GM19467 (cell line): Measurements from ENCODE around the gene LKAAEAR1.

Experiments used
- ATAC-seq: cut with Tn5 transposase; IDR thresholded peaks from one replicate; pipeline ENCODE4 v1.9.1; 2021; ENCODE audit warnings: mild to moderate bottlenecking, moderate library complexity; ENCODE audit not compliant: unreplicated experiment

Gene LKAAEAR1

DNA sequence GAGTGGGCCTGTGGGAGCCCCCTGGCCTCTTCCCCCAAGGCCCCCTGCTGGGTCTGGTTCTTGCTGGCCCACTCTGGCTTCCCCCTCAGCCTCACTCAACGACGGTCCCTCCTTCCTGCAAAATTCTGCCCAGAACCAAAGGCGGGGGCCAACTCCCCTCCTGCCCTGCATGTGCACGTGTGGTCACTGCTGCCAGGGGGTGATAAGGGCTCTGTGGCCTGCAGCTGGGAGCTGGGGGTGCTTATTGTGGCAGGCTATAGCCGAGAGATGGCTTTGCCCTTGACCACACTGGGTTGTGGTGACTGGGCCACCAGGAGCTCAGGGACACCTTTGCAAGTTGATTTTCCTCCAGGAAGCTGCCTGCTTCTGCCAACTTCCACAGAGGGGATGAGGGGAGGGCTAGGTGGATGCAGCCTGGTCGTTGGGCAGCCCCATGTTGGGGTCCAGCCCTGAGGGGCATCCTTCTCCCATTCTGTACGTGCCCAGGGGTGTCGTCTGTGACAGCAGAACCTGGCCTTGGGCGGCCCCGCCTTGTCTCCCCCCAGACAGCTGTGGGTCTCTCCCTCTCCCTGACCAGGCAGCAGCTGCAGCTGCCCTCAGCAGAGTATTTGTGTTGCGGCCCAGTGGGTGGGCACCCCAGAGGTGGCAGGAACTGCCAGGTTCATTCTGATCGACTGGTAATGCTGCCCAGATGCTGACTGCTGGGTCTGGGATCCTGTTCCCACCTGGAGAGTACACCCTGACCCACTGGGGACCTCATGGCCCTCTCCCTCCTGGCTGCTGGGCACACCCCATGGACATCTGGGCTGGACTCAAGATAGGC is 15.6 kb downstream of the LKAAEAR1 start:
- no peak for ATAC-seq

DNA sequence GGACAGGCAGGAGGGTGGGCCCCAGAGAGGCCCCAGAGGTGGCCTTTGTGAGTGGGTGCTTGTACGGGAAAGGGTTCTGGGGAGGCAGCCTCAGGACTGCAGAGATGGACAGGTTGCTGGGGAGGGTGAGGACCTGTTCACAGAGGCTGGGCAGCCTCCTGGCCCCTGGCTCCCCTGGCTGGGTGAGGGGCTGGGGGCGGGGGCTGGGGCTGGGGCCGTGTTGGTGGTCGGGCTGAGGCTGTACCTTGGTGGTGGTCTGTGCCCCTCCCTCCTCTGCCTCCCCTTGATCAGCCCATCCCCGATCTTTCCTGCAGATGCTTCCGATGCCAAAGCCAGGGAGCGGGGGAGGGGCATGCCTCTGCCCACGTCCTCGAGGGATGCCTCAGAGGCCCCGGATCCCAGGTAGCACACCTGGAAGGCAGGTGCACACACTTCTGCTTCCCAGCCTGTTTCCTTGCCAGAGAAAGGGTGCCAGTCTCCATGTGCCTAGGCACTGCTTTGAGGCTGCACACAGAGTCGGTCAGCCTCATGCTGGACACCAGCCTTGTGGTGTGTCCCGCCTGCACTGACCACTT is 16.4 kb downstream of the LKAAEAR1 start:
- ATAC-seq = no peak

GRCh38 chr20:64067005-64067632 is 17.1 kb downstream of the LKAAEAR1 start:
- no peak for ATAC-seq

DNA sequence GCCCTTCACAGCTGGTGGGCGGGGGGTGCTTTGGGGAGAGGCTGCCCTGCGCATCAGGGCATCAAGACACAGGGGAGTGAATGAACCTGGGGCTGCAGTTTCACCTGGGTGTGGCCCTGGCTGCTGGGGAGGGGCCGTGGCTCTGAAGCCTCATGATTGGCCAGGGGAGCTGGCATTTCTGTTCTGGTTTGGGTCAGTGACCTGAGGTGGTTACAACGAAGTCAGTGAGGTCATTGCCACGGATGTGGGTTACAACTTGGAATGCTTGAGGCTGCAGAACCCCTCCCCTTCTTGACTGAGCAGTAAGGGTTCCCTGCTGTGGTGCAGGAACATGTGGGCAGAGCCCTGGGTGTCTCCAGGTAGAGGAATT is 18.2 kb downstream of the LKAAEAR1 start:
- no peak for ATAC-seq

- ATAC-seq = no peak
Observed at GRCh38 chr20:64065062-64065973, 18.9 kb downstream of the LKAAEAR1 start.

- ATAC-seq = no peak
Observed at GRCh38 chr20:64064145-64064698, 20.0 kb downstream of the LKAAEAR1 start.

DNA sequence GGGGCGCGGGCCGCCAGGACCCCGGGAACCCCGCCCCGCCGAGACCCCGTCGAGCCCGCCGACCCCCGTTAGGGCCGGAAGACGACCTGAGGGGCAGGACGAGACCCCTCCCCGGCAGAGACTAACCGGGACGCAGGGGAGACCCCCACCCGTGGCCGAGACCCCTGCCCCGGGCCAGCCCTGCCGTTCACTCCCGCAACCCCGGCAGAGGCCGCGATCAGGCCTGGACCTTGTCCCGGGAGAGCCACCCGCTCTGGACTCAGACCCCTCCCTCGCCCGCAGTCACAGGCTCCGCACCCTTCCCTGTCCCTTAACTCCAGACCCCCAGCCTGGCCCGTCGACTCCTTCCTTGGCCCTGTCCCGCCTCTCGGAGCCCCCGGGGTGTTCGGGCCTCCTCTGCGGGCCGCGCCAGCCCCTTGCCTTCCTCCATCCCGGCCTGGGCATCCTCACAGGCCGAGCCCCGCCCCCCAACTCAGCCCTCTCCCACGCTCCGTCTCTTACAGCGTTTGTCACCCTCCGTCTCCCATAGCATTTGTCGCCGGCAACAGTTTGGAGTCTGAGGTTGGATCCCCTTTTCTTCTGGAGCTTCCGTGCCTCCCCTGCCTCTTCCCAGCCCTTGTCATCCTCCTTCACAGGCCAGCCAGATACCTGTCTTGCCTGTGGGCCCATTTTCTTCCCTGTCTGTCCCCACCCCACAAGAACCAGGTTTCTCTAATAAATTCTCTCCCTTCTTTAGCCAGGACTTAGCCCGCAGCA is 20.6 kb downstream of the LKAAEAR1 start:
- ATAC-seq = no peak

DNA sequence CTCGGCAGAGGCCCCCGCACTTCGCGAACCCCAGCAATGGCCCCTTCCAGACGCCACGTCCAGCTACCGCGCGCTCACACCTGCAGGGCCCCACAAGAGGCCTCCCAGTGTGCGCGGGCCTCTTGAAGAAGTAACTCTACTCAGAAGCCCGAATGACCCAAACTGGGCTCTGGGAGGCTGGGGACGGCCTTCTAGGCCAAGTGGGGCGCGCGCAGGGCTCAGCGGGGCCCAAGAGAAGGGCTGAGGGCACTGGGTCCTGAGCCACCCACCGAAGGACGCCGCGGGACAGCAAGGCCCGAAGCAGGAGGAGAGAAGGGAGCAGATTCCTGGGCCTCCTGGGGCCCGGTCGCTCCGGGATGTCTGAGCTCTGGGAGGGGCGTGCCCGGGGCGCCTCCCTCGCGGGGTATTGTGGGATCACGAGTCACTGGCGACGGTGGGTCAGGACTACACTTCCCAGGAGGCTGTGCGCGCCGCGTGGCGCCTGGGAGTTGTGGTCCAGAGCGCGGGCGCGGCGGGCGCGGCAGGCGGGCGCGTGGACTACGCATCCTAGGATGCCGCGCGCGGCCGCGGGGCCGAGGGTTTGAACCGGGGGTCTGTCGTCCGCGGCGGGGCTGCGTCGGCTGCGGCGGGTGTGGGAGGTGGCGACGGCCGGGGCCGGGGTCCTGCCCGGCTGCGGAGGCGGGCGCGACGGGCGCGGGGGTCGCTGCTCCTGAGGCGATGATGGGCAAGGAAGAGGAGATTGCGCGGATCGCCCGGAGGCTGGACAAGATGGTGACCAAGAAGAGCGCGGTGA is 21.4 kb downstream of the LKAAEAR1 start, which contains the start of gene TCEA2:
TSS of gene TCEA2 (plus strand) at position 603 of the 793 bp plus-strand sequence. CDS start at position 718, 115 bp downstream.
- peak; percentile 81 for ATAC-seq

- no peak for ATAC-seq
Observed at GRCh38 chr20:64062276-64062595, 22.0 kb downstream of the LKAAEAR1 start.

- ATAC-seq = no peak
Observed at GRCh38 chr20:64058536-64058935, 25.7 kb downstream of the LKAAEAR1 start.

DNA sequence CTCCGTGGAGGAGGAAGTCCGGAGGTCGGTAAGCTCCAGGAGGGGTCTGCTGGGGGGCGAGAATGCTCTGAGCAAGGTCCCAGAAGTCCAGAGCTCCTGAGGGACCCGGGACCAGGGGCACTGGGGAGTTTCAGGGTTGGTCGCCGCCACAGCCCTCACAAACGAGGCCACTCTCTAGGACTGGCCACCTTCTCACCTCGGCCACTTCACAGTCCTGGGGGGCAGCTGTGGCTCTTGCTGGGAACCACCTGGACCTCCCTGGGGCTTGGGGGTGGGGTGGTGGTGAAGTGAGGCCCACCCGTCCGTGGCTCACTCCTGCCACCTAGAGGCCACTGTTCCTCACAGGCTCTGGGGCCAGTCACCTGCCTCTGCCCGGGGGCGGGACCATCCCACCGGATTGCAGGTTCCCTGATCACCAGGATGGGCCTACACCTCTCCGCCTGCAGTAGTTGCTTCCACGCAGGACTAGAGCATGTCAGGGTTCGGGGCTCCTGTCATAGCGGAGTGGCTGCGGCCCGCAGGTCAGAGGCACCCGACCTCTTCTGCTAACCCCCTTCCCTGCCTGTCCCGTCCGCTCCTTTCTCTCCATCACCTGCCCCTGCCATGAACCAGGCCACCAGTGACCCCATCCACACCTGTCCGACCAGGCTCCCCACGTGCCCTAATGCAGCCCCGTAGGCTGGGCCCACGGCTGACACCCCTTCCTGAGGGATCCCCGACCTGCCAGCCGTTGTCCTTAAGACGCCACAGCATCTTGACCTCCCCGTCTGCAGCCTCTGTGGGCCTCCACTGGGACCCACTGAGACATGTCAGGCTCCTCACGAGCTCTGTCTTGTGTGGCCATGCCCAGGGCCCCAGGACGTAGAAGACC is 26.3 kb downstream of the LKAAEAR1 start:
- ATAC-seq = no peak

DNA sequence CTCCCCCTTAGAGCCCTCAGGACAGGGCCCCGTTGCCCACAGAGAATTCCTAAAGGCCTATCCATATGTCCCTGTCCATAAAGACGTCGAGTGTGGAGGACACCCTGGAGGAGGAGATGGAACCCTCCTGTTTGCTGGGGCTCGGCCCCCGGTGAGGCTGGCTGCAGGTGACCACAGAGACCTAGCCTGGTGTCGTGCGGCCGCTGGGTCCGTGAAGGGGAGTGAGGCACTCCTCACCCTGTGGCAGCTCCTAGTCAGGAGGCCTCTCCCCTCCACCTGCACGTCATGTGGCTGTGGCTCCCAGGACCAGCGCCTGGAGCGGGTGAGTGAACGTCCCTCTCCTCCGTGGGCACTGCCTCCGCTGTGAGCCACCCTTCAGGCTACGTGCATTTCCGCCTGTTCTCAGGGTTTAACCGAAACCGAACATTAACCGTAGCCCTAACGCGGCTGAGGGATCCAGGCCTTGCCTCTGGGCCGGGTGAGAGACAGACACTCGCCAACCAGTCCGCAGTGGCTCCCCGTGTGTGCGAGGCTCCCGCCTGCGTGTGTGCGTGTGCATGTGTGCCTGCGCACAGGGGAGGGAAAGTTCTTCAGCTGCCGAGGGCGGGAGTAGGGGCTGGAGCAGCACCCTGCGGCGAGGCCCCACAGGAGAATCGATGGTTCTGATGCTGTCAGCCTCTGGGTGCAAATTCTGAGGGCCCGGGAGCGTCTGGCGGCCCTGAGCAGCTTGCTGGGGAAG is 27.1 kb downstream of the LKAAEAR1 start:
- no peak for ATAC-seq

DNA sequence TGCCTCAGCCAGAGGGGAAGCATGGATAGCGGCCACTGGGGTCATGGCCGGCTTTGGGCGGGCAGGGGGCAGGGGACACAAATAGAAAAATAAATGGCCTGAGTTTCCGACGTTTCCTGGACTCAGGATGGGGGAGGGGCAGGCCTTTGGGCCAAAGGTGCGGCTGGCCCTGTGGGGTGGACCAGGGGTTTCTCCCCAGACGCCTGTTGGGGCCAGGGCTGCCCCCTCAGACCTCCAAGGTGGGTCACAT is 27.6 kb downstream of the LKAAEAR1 start:
- ATAC-seq = no peak

DNA sequence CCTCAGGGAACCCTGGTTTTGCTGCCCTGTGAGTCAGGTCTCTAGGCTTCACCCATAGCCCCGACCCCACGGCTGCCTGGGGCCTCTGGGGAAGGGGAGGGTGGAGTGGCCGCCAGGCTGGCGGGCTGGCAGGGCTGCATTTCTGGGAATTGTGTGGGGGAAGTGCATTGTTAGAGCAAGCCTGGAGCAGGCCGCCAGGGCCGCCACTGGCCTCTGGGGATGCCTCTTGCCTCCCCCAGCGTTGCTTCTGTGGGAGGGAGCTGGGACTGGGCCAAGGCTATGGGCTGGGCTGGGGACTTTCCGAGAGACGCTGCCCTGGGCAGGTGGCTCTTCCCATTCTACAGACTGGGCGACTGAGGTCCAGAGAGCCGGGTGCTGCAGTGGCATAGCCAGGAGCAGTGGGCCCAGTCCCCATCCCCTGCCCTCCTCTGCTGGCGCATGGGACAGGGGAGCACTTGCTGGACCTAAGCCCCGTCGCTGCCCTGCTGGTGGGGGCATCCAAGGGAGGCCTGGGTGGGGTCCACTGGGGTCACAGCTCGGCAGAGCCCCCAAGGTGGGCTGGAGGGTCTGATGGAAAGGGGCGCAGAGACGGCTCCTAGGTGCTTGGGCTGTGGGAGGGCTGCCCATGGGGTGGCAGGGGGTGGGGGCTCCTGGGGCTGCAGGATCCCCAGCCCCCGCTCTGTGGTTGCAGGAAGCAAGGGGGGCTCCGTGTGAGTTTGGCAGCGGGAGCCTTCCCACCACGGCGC is 28.1 kb downstream of the LKAAEAR1 start:
- ATAC-seq = no peak

- ATAC-seq = no peak
Observed at GRCh38 chr20:64055396-64055892, 28.8 kb downstream of the LKAAEAR1 start.

DNA sequence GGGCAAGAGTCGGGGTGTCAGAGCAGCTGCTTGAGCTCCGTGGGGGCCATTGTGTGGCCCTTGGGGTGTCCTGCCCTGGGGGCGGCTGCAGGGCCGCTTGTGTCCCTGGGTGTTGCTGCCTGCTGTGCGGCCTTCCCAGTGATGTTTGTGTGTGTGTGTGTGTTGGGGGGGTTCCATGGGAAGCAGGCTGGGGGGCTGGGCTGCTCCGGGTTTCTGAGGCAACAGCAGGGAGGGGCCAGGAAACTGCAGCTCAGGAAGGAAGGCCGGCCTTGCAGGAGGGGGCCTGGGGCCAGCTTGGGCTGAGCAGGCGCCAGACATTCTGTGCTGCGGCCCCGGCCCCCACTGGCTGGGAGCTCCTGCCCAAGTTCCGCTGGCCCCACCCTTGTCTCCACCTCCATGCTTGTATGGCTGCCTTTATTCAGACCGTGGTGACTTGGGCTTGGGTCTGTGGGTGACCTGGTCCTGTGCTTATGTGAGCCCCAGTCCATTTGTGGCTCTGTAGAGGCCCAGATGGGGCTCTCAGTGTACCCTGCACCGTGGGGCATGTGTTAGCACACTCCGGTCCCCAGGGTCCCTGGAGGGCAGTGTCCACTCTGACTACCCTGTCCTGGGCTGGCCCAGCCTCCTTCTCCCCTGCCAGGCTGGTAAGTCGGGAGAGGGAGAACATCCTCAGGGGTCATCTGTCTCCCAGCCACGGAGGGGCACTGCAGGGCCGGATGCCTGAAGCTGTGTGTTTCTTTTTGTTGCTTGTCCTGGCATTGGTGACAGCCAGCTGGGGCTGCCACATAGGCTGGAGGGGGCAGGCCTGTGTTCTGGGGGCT is 30.1 kb downstream of the LKAAEAR1 start:
- no peak for ATAC-seq
